ENCODE data around the gene ZC3H12C. TPM values are rescaled to one million over a fixed set of nuclear protein-coding genes. Genes with fewer than 3 reads are reported as not detected.

ZC3H12C gene
- total and polyA plus RNA-seq, 2 of the 4 experiments (the other 2 are of a cell fraction), result 4.2 to 15.8 TPM

DNA sequence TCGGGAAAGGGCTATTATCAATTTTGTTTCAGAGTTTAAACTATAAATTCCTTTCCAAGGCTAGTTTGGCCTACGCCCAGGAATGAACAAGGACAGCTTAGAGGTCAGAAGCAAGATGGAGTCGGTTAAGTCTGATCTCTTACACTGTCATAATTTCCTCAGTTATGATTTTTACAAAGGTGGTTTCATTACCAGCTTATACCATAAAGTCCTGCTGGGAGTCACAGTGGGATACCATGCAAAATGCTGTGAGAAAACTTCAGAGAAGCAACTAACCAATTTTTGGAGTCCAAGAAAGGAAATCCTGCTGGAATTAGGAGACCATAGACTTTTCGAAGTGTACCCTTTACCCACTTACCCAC is 17.4 kb upstream of the ZC3H12C start:
- DNase-seq (no peak), ATAC-seq (ENCODE audit: low read depth) (no peak)
- ChIA-PET CTCF (no interaction called here), POLR2A (ENCODE audit: unreplicated experiment) (no interaction called here)
- H4K5ac ChIP-seq (ENCODE audit: low read depth, low read length), result no peak overlapping the region
- BruUV-seq (replicated peaks), result no TSS peak
- H3K23ac ChIP-seq (ENCODE audit: low read depth, low read length), result no peak overlapping the region
- intact Hi-C loops (cut with micrococcal nuclease) (no loop called here), dilution Hi-C loops (cut with HindIII; ENCODE audit: low sequenced_read_pairs, unreplicated experiment) (no loop called here), in situ Hi-C loops (cut with MboI; ENCODE audit: low sequenced_read_pairs) (no loop called here)
- H3K4me1 ChIP-seq (ENCODE audit: control insufficient read depth, insufficient read depth, low read length), result peaks cover 10% of the 10 kb centered on the region; the same call in 1 of the 2 replicates
- no CpG with 5 or more reads among the region's 4 CpGs for WGBS, 2 experiments (ENCODE audit: extremely low coverage in 2 of 2, insufficient read length in 1 of 2)
- H3K56ac ChIP-seq (ENCODE audit: extremely low read depth, insufficient read depth, low read length), result no peak overlapping the region
- H3K14ac ChIP-seq (replicated peaks; ENCODE audit: low read depth, low read length), result no peak overlapping the region
- H3K27ac ChIP-seq (ENCODE audit: insufficient read depth, low read length), result no peak overlapping the region
- H3K4ac ChIP-seq (ENCODE audit: low read depth, low read length), result no peak overlapping the region
- H3K18ac ChIP-seq (ENCODE audit: low read depth, low read length), result no peak overlapping the region
- H3K4me3 ChIP-seq (ENCODE audit: insufficient read depth, low read depth, low read length), result no peak overlapping the region
- H2AK9ac ChIP-seq (replicated peaks; ENCODE audit: low read depth, low read length, poor library complexity), result no peak overlapping the region
- no peaks in the 10 kb centered on the region for H4K20me1 ChIP-seq (ENCODE audit: insufficient read depth, low read length)
- H3K9ac ChIP-seq (ENCODE audit: low read depth, low read length), result no peak overlapping the region
- H4K91ac ChIP-seq (ENCODE audit: insufficient read depth, low read depth, low read length), result no peak overlapping the region
- H4K8ac ChIP-seq (ENCODE audit: low read depth in 2 of 2, low read length in 2 of 2), result no peak overlapping the region
- no peak overlapping the region for H2AK5ac ChIP-seq (ENCODE audit: low read depth, low read length)
- H3K9me3 ChIP-seq (ENCODE audit: control insufficient read depth, insufficient read depth, low read length), result no peaks in the 10 kb centered on the region
- no peak overlapping the region for H2BK20ac ChIP-seq (ENCODE audit: low read depth, low read length)
- no peak overlapping the region for H2BK120ac ChIP-seq (ENCODE audit: low read depth, low read length)
- H2BK5ac ChIP-seq (ENCODE audit: low read depth, low read length, poor library complexity, severe bottlenecking), result no peak overlapping the region
- H3K27me3 ChIP-seq (ENCODE audit: control insufficient read depth, insufficient read depth, low read length), result no peaks in the 10 kb centered on the region
- H3K4me2 ChIP-seq (ENCODE audit: low read depth, low read length), result no peak overlapping the region
- TF ChIP-seq MXI1 (IDR thresholded peaks at IDR 0.05; ENCODE audit: borderline replicate concordance, low read depth, low read length), result no peak
- TF ChIP-seq SMC3 (IDR thresholded peaks at IDR 0.05; ENCODE audit: low read depth, low read length), result no peak
- no peak for TF ChIP-seq RCOR1 (IDR thresholded peaks at IDR 0.05; ENCODE audit: insufficient replicate concordance, low read length)
- TF ChIP-seq, protein P1, sequence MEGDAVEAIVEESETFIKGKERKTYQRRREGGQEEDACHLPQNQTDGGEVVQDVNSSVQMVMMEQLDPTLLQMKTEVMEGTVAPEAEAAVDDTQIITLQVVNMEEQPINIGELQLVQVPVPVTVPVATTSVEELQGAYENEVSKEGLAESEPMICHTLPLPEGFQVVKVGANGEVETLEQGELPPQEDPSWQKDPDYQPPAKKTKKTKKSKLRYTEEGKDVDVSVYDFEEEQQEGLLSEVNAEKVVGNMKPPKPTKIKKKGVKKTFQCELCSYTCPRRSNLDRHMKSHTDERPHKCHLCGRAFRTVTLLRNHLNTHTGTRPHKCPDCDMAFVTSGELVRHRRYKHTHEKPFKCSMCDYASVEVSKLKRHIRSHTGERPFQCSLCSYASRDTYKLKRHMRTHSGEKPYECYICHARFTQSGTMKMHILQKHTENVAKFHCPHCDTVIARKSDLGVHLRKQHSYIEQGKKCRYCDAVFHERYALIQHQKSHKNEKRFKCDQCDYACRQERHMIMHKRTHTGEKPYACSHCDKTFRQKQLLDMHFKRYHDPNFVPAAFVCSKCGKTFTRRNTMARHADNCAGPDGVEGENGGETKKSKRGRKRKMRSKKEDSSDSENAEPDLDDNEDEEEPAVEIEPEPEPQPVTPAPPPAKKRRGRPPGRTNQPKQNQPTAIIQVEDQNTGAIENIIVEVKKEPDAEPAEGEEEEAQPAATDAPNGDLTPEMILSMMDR (conservative IDR thresholded peaks at IDR 0.05; ENCODE audit: low read depth, low read length), result no peak
- no peak for TF ChIP-seq NFE2L2 (IDR thresholded peaks at IDR 0.05; ENCODE audit: low read depth, low read length)
- TF ChIP-seq RFX5 (IDR thresholded peaks at IDR 0.05; ENCODE audit: low read depth, low read length), result no peak
- no peak for TF ChIP-seq MAZ (IDR thresholded peaks at IDR 0.05; ENCODE audit: borderline replicate concordance, low read depth, low read length)
- TF ChIP-seq FOS (IDR thresholded peaks at IDR 0.05; ENCODE audit: low read depth, low read length), result no peak
- TF ChIP-seq POLR2A (IDR thresholded peaks at IDR 0.05; ENCODE audit: low read depth, low read length), result no peak
- TF ChIP-seq CHD1 (IDR thresholded peaks at IDR 0.05; ENCODE audit: low read depth, low read length), result no peak
- TF ChIP-seq BHLHE40 (IDR thresholded peaks at IDR 0.05; ENCODE audit: low read depth, low read length), result no peak
- TF ChIP-seq RAD21 (IDR thresholded peaks at IDR 0.05; ENCODE audit: low read length), result no peak
- no peak for TF ChIP-seq CEBPB (IDR thresholded peaks at IDR 0.05; ENCODE audit: low read depth, low read length)
- TF ChIP-seq MAFK (IDR thresholded peaks at IDR 0.05; ENCODE audit: low read depth, low read length), result no peak
- TF ChIP-seq, protein P2, sequence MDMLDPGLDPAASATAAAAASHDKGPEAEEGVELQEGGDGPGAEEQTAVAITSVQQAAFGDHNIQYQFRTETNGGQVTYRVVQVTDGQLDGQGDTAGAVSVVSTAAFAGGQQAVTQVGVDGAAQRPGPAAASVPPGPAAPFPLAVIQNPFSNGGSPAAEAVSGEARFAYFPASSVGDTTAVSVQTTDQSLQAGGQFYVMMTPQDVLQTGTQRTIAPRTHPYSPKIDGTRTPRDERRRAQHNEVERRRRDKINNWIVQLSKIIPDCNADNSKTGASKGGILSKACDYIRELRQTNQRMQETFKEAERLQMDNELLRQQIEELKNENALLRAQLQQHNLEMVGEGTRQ (IDR thresholded peaks at IDR 0.05; ENCODE audit: low read depth, low read length), result no peak
- TF ChIP-seq, protein P3, sequence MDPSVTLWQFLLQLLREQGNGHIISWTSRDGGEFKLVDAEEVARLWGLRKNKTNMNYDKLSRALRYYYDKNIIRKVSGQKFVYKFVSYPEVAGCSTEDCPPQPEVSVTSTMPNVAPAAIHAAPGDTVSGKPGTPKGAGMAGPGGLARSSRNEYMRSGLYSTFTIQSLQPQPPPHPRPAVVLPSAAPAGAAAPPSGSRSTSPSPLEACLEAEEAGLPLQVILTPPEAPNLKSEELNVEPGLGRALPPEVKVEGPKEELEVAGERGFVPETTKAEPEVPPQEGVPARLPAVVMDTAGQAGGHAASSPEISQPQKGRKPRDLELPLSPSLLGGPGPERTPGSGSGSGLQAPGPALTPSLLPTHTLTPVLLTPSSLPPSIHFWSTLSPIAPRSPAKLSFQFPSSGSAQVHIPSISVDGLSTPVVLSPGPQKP (IDR thresholded peaks at IDR 0.05; ENCODE audit: borderline replicate concordance, low read depth, low read length), result no peak
- no peak overlapping the region for H2AFZ ChIP-seq (replicated peaks; ENCODE audit: low read length, poor library complexity)
- H3K79me1 ChIP-seq (ENCODE audit: low read depth in 1 of 2, low read length in 2 of 2), result no peaks in the 10 kb centered on the region
- H2BK15ac ChIP-seq (ENCODE audit: low read depth, low read length), result no peak overlapping the region
- no peaks in the 10 kb centered on the region for H3K9me1 ChIP-seq (ENCODE audit: insufficient read depth, low read length)
- no peaks in the 10 kb centered on the region for H3K36me3 ChIP-seq (ENCODE audit: control insufficient read depth, insufficient read depth, low read length)

Data from IMR-90 (cell line).